HG03095 (cell line): Measurements from ENCODE around the gene PLSCR4.

ENCODE experiments used
- ATAC-seq: cut with Tn5 transposase; IDR thresholded peaks from one replicate; pipeline ENCODE4 v1.9.1; 2021; ENCODE audit warnings: moderate library complexity; ENCODE audit not compliant: unreplicated experiment

The PLSCR4 gene

DNA sequence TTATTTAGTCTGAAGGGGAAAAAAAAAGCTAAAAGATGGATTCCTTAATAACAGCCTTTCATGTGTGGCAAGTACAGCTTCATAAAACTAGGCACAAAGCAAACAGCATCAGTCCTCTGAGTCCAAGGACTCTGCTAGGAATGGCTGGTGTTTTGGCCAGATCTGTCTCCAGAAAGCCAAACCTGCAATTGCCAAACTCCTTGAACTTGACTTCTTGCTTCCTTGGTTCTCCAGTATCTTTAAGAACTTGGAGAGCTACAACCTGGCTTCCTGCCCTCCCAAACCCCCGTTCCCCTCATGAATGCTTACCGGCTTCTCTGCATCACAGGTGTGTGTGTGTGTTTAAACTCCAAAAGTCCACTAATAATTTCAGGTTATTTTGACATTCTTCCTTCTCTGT is 88.3 kb downstream of the PLSCR4 start:
- no peak for ATAC-seq

DNA sequence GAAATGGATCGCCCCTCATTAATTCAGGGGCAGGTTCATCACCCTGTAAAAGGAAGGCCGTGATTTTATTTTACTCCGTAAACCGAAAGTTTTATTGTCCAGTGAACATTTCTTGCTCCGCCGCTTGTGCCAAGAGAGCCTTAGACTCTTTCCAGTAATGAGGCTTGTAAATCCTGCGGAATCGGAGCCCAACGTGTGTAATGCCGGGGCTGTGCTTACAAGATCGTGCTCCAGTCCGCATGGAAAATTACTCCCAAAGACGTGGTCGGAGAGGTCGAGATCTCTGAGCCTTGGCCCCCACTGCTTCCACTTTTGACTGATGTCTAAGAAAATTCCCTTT is 89.3 kb downstream of the PLSCR4 start:
- ATAC-seq = no peak

DNA sequence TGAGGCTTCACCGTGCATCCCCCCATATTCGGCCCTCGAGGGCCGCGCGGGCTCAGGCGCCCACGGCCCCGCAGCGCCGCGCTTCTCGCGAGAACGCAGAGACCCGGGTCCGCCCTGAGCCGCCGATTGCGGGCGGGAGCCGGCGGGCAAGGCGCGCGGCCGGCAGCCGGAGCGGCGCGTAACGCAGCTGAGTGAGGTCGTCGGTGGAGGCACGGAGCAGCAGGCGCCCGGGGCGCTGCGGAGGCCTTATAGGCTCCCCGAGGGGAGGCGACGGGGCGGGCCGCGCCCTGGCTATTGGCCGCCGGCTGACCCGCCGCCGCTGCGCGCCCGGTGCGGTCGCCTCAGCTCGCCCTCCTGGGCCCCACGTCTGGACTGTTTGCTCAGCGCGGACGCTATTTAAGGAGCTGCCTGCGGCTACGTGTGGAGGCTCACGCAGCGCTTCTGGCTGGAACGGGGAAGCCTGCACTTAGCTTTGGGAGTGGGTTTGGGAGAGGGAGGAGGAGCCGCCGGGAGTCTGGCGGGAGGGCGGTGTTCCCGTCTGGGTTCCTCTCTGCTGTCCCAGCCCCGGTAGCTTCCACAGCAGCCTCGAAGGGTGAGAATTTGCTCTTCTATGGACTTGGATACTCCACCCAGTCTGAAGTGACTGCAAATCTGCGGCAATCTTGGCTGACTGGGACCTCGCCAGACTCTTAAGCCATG is 89.8 kb downstream of the PLSCR4 start, which contains the start of gene PLOD2:
PLOD2 (minus strand) TSS at position 221 of the 699 bp plus-strand sequence; CDS start at position 26, 195 bp downstream.
- no peak for ATAC-seq

DNA sequence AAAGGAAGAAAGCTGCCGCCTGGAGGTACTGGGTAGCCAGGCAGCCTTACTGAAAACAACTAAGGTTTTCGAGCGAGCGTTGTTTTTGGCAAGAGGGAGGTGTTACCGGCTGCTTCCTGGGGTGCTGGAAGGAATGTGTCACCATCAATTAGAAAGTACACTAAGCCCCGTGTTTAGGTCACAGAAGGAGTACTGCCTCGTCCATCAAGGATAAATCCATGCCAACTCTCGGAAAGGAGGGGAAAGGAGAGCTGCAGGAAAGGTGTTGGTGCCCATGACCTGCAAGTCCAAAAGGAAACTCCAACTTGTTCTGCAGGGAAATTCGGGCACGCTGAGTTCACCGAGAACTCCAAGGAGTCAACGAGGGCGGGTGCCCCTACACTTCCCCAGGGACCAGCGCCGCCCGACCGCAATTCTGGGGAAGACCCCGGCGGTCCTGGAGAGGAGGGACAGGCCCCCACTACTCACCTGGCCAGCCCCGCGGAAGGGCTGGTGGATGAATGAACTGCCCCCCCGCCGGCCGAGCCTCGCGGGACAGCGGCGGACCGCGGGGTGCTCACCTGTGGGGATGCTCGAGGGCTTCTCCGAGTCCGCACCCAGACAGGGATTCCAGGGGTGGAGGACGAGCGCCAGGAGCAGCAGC is 90.5 kb downstream of the PLSCR4 start:
- no peak for ATAC-seq

DNA sequence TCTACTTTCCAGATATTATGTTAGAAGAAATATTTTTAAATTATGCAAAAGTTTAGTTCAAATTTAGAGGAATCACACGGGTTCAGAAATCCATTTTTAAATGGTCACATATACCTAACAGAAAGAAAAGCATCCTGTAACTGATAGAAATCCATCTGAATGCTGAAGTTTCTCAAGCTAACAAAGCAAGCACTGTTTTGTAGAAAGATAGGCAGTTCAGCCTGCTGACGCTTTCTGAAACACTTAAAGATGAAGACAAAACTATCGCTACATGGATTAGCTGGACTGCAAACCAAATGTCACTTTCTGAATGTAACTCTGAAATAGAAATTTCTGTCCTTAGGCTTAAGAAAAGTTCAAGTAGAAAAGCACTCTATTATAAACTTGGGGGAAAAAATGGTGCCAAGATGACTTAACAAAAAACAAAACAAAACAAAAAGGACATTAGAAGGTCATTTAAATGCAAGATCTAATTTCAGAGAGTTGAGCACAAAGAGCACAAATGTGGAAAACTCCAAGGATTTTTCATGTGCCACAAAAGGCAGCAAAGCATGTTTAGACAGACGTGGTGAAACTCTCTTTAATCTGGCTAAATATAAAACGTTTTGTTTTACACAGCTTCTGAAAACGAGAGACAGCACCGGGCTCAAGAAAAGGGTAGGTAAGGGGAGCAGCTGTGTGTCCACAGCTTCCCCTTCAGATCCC is 91.1 kb downstream of the PLSCR4 start:
- no peak for ATAC-seq

DNA sequence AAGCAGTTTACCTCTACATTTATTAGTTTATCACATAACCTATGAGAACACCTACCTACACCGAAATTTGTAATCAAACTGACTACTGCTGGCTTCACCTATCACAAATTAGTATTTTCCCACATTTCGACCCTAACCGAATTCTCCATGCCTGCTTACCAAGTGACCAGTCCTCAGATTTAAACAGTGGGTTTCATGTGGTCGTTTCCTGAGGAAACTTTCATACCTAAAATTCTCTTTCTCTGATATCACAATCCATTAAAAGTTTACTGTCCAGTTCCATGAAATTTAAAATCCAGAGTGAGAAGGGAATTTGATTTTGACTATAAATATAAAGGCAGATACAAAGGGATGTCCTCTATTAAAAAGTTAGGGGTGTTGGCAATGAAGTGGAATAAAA is 91.9 kb downstream of the PLSCR4 start:
- ATAC-seq = no peak

DNA sequence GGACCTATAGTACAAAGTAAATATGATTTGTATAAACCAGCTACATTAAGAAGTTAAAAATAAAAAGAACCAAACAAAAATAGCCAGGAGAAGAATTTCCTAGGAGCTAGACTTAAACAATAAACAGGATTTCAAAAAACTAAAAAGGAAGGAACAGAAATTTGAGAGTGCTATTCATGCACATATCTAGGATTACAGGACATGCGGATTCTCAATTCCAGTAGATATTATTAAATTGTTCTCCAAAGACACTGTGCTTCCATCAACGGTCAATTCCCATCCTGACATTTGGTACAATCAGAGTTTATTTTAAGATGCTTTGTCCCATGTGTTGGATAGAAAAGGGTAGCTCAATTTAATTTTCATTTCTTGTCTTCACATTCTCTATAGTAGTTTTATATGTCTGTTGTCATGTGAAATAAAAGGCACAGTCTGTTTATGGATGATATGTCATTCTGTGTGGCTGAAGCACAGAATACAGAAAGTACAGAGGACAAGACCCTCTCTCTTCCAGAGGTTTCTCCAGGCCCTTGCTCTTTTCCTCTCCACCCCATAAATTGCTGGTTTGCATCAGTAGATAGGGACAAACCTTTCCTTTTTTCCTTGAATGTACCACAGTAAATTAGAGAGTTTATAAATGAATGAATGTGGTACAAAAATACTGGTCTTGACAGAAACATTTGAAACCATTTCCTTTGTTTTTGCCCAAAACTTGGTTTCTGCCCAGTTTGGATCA is 93.4 kb downstream of the PLSCR4 start:
- ATAC-seq = no peak

DNA sequence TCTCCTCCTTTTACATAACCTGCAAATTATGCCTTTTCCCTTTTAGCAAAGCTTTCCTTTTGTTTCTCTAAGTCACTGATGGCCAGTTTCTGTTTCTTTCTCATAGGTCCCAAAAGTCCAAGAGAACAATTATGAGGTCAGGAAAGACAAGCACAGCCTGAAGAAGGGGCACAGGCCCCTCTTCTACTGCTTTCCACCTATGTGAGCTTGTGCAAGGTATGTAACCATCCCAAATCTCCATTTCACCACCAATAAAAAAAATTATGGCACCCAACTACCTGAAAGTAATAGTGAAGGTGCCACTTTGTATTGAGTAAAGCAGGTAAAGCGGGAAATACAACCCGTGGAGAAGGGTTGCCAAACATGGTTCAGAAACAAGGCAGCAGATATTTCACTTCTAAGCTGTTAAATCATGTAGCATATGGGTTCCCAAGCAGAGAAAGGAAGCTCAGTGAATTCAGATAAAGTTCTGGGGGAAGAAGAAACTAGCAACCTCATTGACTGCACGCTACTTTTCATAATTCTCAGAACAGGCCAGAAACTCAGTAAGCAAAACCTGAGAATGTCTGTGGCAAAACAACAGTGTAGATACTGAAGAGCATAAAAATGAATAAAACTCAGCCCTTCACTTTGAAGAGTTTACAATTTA is 94.1 kb downstream of the PLSCR4 start:
- no peak for ATAC-seq

DNA sequence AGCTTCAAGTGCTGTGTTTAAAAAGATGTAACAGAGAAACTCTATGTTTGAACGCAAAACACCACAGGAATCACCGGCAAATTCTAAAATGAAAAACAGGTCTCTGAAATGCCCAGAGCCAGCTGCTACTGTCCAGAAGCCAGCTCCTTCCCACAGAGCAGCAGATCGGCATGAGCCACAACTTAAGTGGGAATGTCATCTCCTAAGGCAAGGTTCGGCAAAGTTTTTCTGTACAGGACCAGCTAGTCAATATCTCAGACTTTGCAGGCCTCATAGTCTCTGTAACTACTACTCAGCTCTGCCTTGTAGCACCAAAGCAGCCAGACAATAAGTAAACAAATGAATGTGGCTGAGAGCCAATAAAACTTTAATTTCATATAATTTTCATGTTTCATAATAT is 94.8 kb downstream of the PLSCR4 start:
- no peak for ATAC-seq

DNA sequence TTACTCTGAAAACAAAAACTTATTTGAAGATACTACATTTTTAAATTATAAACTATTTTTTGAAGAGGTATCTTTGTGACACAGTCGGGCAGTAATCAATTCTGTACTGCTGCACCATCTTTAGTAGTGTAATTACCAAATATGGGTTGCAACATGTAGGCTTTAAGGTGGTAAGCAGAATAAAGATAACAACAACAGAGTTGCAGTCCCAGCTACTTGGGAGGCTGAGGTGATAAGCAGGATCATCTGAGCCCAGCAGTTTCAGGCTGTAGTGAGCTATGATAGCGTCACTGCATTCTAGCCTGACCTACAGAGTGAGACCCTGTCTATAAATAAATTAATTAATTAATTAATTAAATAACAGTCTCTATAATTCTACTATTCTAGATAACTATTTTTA is 95.9 kb downstream of the PLSCR4 start:
- no peak for ATAC-seq

DNA sequence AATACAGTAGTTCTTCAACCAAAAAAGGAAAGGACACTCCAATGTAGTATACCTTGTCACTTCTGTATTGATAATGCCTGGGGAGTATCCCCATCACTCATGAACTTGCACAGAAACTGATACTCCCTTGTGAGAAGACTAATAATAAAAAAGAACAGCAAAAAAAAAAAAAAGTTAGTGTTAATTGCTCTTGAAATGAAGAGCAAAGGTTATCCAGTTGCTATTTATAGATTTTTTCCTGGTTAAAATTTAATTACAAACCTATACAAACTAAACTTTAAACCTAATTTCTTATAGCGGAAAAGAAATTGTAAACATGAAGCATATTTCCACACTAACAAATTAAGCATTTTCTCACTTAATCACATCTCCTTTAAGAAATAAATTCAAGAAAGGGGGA is 96.6 kb downstream of the PLSCR4 start:
- ATAC-seq = no peak

DNA sequence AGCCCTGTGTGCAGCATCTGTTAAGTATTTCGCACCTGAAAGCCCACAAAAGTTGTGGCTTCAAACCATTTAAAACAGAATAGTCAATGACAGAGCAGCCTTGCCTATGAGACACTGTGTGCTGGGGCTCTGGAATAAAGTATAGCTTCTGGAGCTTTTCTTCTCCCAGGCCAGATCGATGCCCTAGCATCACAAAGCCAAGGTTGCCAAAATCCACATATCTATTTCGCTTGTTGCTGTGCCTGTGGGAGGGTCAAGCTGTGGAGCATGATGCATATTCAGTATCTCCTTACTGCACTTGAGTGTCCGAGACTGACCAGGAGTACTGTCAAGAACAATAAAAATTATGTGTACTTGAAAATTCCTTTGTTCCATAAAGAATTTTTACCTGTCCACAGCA is 97.5 kb downstream of the PLSCR4 start:
- ATAC-seq = no peak

DNA sequence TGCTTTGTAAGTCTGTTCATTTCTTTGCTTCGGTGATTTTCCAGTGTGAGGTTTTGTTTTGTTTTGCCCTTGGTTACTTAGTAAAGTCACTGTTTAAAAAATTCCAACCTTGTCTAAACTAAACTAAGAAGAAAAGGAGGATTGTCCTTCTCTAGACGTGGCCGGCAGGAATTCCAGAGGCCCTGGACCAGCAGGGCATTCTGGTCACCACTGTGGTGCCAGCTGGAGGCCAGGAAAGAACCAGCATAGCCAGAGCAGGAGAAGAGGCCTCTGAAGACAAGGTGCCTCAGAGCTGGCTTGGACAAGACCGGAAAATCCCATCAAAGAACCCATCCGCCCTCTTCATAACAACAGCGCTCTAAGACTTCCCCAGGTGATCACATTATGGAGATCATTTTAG is 98.1 kb downstream of the PLSCR4 start:
- no peak for ATAC-seq

DNA sequence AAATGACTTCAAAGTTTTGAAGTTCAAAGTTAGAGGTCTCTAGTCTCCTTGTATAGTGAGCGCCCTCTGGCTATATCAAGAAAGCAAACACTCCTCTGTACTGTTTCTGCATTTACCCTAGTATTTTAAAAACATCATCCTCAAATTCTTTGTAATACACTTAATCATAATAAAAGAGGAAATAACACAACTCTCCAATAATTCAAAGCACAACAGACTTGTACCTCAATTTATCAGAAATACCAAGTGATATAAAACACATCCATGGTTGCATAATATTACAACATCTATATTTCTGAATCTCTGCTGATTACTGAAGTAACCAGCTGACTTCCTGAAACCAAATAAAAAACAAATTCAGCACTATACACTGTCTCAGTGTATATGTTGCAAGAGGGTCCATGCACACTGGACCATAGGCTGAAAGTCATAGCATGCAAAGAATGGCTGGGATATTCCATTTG is 102.4 kb downstream of the PLSCR4 start:
- no peak for ATAC-seq

DNA sequence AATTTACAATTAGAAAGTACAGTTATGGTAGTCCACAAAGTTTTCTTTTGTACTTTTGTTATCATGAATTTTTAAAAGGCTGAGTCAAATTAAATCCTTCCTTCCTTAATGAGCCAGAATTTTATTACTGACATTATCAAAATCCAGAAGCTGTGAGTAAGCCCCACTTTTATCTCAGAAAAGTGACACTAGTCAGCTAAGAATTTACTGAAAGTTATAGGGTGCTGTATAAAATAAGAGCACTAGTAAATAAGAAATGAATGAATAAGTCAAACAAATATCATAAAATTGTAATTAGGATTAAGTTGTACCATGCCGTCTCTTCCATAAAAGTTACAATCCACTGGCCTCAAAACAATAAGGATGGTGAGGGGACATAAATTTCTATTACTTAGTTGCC is 105.3 kb downstream of the PLSCR4 start:
- ATAC-seq = no peak

DNA sequence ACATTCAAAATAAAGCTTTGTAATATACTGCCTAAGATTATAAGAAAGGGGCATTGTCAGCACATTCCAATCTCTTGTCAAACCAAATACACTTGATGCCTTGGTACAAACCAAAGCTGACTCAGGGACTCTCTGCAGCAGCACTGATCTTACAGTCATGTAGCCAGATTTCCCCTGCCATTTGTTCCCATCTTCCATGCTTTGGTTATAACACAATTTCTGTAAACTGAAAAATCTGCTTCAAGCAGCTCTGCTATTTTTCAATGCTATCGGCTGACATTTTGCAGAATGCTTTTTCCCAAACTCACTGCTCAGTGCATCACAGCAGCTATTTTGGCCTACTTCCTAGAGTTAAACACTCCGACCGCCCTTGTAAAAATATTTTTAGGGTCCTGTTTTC is 108.1 kb downstream of the PLSCR4 start:
- no peak for ATAC-seq
